Measurements from ENCODE around the gene SCN4A. TPM values are rescaled to one million over a fixed set of nuclear protein-coding genes. Genes with fewer than 3 reads are reported as not detected.
"Not testable (repeated sequence)": the region's sequence is repeated elsewhere in the genome, so short reads cannot be mapped to it uniquely, and the experiment has no call there.

SCN4A gene
- 3.5 TPM for total RNA-seq

GRCh38 chr17:63972796-63973195 lies at the start of gene SCN4A:
Gene SCN4A (minus strand): TSS chr17:63972918. CDS start chr17:63972841, 77 bp downstream.
- ATAC-seq (no peak), DNase-seq (ENCODE audit: low spot score) (no peak)
- intact Hi-C loops (cut with DNase I) = no loop called here

GRCh38 chr17:64020056-64020766 lies 47.5 kb upstream of the SCN4A start, which contains the start of gene ICAM2:
Gene ICAM2 (minus strand): TSS chr17:64020633. CDS start chr17:64006691, 13,942 bp downstream.
- intact Hi-C loops (cut with DNase I) = loop anchor here (10.0 kb wide), 1 partner anchor 115 kb away; the partner anchor contains the start of gene ERN1
- peak; percentile 88 for ATAC-seq
- DNase-seq (ENCODE audit: low spot score) = peak; percentile 75

GRCh38 chr17:64019551-64019961 lies 46.8 kb upstream of the SCN4A start:
- DNase-seq (ENCODE audit: low spot score); intact Hi-C loops (cut with DNase I); ATAC-seq: not testable (repeated sequence)

GRCh38 chr17:64017381-64017980 lies 44.8 kb upstream of the SCN4A start:
- no peak for ATAC-seq
- intact Hi-C loops (cut with DNase I) = no loop called here
- no peak for DNase-seq (ENCODE audit: low spot score)

GRCh38 chr17:64016974-64017373 lies 44.3 kb upstream of the SCN4A start:
- no peak for DNase-seq (ENCODE audit: low spot score)
- intact Hi-C loops (cut with DNase I) = no loop called here
- ATAC-seq = no peak

- intact Hi-C loops (cut with DNase I) = no loop called here
- DNase-seq (ENCODE audit: low spot score) (no peak), ATAC-seq (no peak)
These were observed 43.6 kb upstream of the SCN4A start for GRCh38 chr17:64016231-64016784.

GRCh38 chr17:64015447-64015846 lies 42.7 kb upstream of the SCN4A start:
- no peak for DNase-seq (ENCODE audit: low spot score)
- intact Hi-C loops (cut with DNase I) = no loop called here
- ATAC-seq = no peak

GRCh38 chr17:64009571-64010402 lies 37.1 kb upstream of the SCN4A start:
- intact Hi-C loops (cut with DNase I) = no loop called here
- DNase-seq (ENCODE audit: low spot score) (no peak), ATAC-seq (peak; percentile 44)

- intact Hi-C loops (cut with DNase I) = no loop called here
- ATAC-seq (no peak), DNase-seq (ENCODE audit: low spot score) (no peak)
These were observed 36.1 kb upstream of the SCN4A start for GRCh38 chr17:64008830-64009229.

GRCh38 chr17:64008346-64008745 lies 35.6 kb upstream of the SCN4A start:
- DNase-seq (ENCODE audit: low spot score) = no peak
- no peak for ATAC-seq
- intact Hi-C loops (cut with DNase I) = no loop called here

- ATAC-seq = peak; percentile 81
- intact Hi-C loops (cut with DNase I) = no loop called here
- DNase-seq (ENCODE audit: low spot score) = peak; percentile 60
These were observed 35.1 kb upstream of the SCN4A start for GRCh38 chr17:64007838-64008282.

GRCh38 chr17:64007089-64007837 lies 34.5 kb upstream of the SCN4A start:
- DNase-seq (ENCODE audit: low spot score) = peak; percentile 18
- intact Hi-C loops (cut with DNase I); ATAC-seq: not testable (repeated sequence)

- intact Hi-C loops (cut with DNase I) = no loop called here
- ATAC-seq (peak; percentile 65), DNase-seq (ENCODE audit: low spot score) (peak; percentile 30)
These were observed 33.8 kb upstream of the SCN4A start for GRCh38 chr17:64006361-64007088.

GRCh38 chr17:64005734-64006167 lies 33.0 kb upstream of the SCN4A start:
- DNase-seq (ENCODE audit: low spot score) = peak; percentile 58
- no peak for ATAC-seq
- intact Hi-C loops (cut with DNase I) = no loop called here

- ATAC-seq = no peak
- DNase-seq (ENCODE audit: low spot score) = peak; percentile 39
- intact Hi-C loops (cut with DNase I) = no loop called here
These were observed 32.4 kb upstream of the SCN4A start for GRCh38 chr17:64004903-64005733.

- peak; percentile 39 for DNase-seq (ENCODE audit: low spot score)
- intact Hi-C loops (cut with DNase I) = no loop called here
- ATAC-seq = no peak
These were observed 31.6 kb upstream of the SCN4A start for GRCh38 chr17:64004218-64004770.

Data from sciatic nerve (tissue), 2 donors.